Muscle of leg (tissue), 11 donors: ENCODE measurements around the gene SULT1C4. TPM values are rescaled to one million over a fixed set of nuclear protein-coding genes. Genes with fewer than 3 reads are reported as not detected.
"Not testable (repeated sequence)": the region's sequence is repeated elsewhere in the genome, so short reads cannot be mapped to it uniquely, and the experiment has no call there.

ENCODE experiments used
- DNase-seq: peaks from one replicate; pipeline ENCODE4 v3.0.0; 2013
- H3K27ac ChIP-seq: one replicate; pipeline ENCODE4 v1.5.1; 2013; ENCODE audit warnings: mild to moderate bottlenecking, low read length, control low read depth
- H3K27me3 ChIP-seq: one replicate; pipeline ENCODE4 v1.6.1; 2013; ENCODE audit warnings: low read length; ENCODE audit not compliant: control insufficient read depth, insufficient read depth
- H3K36me3 ChIP-seq: one replicate; pipeline ENCODE4 v1.6.1; 2013; ENCODE audit warnings: low read length; ENCODE audit not compliant: control insufficient read depth, insufficient read depth
- H3K4me1 ChIP-seq: one replicate; pipeline ENCODE4 v1.6.1; 2013; ENCODE audit warnings: low read length; ENCODE audit not compliant: control insufficient read depth, insufficient read depth
- H3K4me3 ChIP-seq: one replicate; pipeline ENCODE4 v1.5.1; 2013; ENCODE audit warnings: low read length, control low read depth
- H3K9me3 ChIP-seq: replicated peaks from 2 replicates; pipeline ENCODE4 v1.6.1; 2013; ENCODE audit warnings: low read depth, low read length; ENCODE audit not compliant: control insufficient read depth
- WGBS: methylation state at CpG from one replicate; pipeline ENCODE4 v1.1.5; 2013; ENCODE audit warnings: missing lambda C conversion rate; ENCODE audit not compliant: insufficient coverage; 5-methylcytosine and 5-hydroxymethylcytosine counted together
- polyA plus RNA-seq, 8 donors: library from polyadenylated mRNA; unstranded; fragments of 120-200 nt; gene quantifications; one replicate each; pipeline versions ENCODE4 v1.2.1 to v1.2.3, GENCODE V29; 2013; ENCODE audit warnings: inconsistent platforms in 1 of 8, low replicate concordance in 1 of 8; ENCODE audit not compliant: insufficient read length in 8 of 8, insufficient read depth in 1 of 8
- total RNA-seq: library from RNA; stranded (reverse); fragments of 120-200 nt; gene quantifications from one replicate; pipeline ENCODE4 v1.2.4, GENCODE V29; 2013

SULT1C4 gene
- total and polyA plus RNA-seq, 9 donors: 13.3 to 23.4 (median 17.7) TPM

DNA sequence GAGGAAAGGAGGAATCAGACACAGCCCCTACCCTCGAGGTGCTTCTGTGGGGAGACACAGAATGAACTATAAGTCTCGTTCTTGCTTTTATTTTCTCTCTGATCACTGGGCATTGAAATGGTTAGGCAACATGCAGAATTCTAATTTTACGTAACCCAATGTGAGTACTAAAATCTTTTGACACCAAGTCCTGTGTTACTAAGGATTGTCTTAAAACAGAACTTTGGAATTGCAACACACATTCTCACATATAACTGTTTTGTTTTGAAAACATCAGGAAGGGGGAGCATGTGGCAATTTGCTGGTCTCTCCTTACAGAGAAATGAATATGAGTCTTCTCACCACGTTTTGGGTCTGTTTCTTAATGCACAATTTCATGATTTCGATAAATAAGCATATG is 23.6 kb upstream of the SULT1C4 start:
- H3K27ac ChIP-seq: no peak overlapping the region
- H3K36me3 ChIP-seq: no peaks in the 10 kb centered on the region
- WGBS: no CpG with 5 or more reads among the region's 5 CpGs
- no peaks in the 10 kb centered on the region for H3K27me3 ChIP-seq
- H3K4me3 ChIP-seq: no peak overlapping the region
- DNase-seq: no peak
- no peaks in the 10 kb centered on the region for H3K9me3 ChIP-seq
- H3K4me1 ChIP-seq: no peaks in the 10 kb centered on the region

- H3K36me3 ChIP-seq: no peaks in the 10 kb centered on the region
- H3K4me1 ChIP-seq: no peaks in the 10 kb centered on the region
- H3K27me3 ChIP-seq: no peaks in the 10 kb centered on the region
- no peaks in the 10 kb centered on the region for H3K9me3 ChIP-seq
- no peak for DNase-seq
- H3K4me3 ChIP-seq: no peak overlapping the region
- WGBS: 75% methylated on average over 1 of the region's 2 CpGs
- H3K27ac ChIP-seq: no peak overlapping the region
Measured at GRCh38 chr2:108355906-108356734, 21.6 kb upstream of the SULT1C4 start.

DNA sequence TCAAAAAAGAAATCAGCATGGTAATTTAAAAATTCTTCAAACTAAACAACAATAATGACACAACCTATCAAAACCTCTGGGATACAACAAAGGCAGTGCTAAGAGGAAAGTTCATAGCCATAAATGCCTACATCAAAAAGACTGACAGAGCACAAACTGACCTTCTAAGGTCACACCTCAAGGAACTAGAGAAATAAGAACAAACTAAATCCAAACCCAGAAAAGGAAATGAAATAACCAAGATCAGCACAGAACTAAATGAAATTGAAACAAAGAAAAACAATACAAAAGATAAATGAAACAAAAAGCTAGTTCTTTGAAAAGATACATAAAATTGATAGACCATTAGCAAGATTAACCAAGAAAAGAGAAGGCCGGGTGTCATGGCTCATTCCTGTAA is 18.4 kb upstream of the SULT1C4 start:
- not testable (repeated sequence) for H3K4me3 ChIP-seq, H3K36me3 ChIP-seq, H3K27me3 ChIP-seq, H3K9me3 ChIP-seq, H3K27ac ChIP-seq, H3K4me1 ChIP-seq, DNase-seq
- WGBS: no CpG with 5 or more reads among the region's 1 CpG

DNA sequence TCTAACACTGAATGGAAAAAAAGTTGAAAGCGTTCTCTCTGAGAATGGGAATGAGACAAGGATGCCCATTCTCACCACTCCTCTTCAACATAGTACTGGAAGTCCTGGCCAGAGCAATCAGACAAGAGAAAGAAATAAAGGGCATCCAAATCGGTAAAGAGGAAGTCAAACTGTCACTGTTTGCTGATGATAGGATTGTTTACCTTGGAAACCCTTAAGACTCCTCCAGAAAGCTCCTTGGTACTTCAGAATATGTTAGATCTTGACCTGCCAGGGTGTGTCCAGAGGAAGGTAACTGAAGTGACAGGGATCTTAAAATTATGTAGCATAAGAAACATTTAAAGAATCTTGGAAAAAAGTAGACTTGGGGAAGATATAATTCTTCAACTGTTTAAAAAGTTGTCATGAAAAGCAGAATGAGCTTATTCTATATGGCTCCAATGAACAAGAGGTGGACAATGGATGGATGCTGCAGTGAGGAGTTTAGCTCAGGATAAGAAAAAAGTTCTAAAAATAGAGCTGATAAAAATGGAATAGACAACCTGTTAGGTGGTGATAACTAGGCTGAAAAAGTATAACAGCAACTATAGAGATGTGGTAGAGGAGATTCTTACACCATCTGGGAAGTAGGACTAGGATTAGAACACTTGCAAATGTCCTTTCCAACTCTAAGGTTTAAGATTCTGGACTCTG is 16.8 kb upstream of the SULT1C4 start:
- WGBS: no CpG with 5 or more reads among the region's 2 CpGs

DNA sequence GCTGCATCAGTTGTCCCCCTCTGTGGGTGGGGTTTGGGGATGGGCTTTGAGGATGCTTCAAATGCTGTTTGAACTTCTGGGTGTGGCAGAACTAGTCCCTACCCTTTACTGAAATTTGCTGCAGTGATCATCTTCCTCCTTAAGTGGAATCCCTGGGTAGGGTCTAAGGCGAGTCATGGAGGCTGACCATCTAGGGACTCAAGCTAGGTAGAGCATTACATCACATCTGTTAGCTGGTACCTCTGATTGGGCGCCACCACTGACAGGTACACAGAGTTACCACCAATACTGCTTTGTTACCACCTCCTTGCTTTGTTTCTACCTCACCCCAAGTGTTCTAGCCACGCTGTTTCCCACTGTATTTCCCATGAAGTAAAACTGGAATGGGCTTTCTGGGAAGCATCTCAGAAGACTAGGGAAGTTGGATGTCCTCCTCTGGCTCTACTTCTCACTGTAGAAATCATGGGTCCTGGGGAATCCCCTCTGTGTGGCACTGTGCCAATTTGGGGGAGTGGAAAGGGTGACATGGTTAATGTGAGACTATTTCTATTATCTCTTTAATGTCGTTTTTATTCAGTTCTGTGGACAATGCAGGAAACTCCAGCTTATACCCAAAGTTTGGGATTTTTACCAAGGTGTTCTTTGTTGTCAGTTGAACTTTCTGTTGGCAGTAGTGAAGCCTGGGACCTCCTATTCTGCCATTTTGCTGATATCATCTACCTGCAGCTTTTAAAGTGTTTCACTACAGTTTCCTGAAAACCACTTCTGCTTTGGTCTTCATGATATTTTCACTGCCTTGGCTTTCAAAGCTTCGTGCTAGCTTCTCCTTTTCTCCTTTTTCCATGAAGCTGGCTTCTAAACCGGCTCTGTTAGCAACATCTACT is 14.5 kb upstream of the SULT1C4 start:
- Histone ChIP-seq H3K4me3 (no peak overlapping the region), H3K27ac (no peak overlapping the region), H3K36me3 (no peaks in the 10 kb centered on the region), H3K27me3 (no peaks in the 10 kb centered on the region), H3K4me1 (no peaks in the 10 kb centered on the region), H3K9me3 (no peaks in the 10 kb centered on the region)
- 78% methylated on average over 3 of the region's 6 CpGs for WGBS
- peak; percentile 36 for DNase-seq

More for the DNA sequence above, 16.8 kb upstream of the SULT1C4 start:
- no peaks in the 10 kb centered on the region for H3K36me3 ChIP-seq
- no peaks in the 10 kb centered on the region for H3K9me3 ChIP-seq
- H3K4me1 ChIP-seq: no peaks in the 10 kb centered on the region
- H3K27me3 ChIP-seq: no peaks in the 10 kb centered on the region
- no peak overlapping the region for H3K4me3 ChIP-seq
- no peak overlapping the region for H3K27ac ChIP-seq
- no peak for DNase-seq

- no peak overlapping the region for H3K4me3 ChIP-seq
- H3K27me3 ChIP-seq: no peaks in the 10 kb centered on the region
- H3K4me1 ChIP-seq: no peaks in the 10 kb centered on the region
- WGBS: 36% methylated on average over 1 of the region's 1 CpG
- H3K36me3 ChIP-seq: no peaks in the 10 kb centered on the region
- no peak for DNase-seq
- H3K9me3 ChIP-seq: no peaks in the 10 kb centered on the region
- no peak overlapping the region for H3K27ac ChIP-seq
Measured at GRCh38 chr2:108363908-108364225, 13.9 kb upstream of the SULT1C4 start.

- Histone ChIP-seq H3K4me3 (no peak overlapping the region), H3K36me3 (no peaks in the 10 kb centered on the region), H3K4me1 (no peaks in the 10 kb centered on the region), H3K9me3 (no peaks in the 10 kb centered on the region), H3K27ac (no peak overlapping the region), H3K27me3 (no peaks in the 10 kb centered on the region)
- no peak for DNase-seq
- WGBS: 83% methylated on average over 2 of the region's 6 CpGs
Measured at GRCh38 chr2:108364676-108365297, 13.0 kb upstream of the SULT1C4 start.

- Histone ChIP-seq H3K4me1 (no peaks in the 10 kb centered on the region), H3K9me3 (no peaks in the 10 kb centered on the region), H3K36me3 (no peaks in the 10 kb centered on the region), H3K27ac (no peak overlapping the region), H3K27me3 (no peaks in the 10 kb centered on the region), H3K4me3 (no peak overlapping the region)
- WGBS: no CpG with 5 or more reads among the region's 3 CpGs
- no peak for DNase-seq
Measured at GRCh38 chr2:108365656-108366055, 12.1 kb upstream of the SULT1C4 start.

DNA sequence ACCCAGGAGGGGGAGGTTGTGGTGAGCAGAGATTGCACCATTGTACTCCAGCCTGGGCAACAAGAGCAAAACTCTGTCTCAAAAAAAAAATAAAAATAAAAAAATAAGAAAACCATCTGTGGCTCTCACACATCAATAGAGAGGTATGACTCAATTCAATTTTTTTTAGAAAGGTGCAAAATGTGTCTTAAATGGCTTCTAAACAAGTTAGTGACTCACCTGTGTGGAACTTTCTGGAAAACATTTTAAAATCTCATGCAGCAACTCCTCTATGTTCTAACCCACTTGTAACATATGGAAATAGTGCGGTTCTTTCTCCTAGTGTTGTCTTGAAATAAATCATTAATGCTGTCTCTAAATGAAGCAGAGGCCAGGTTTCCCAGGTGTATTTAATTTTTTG is 10.7 kb upstream of the SULT1C4 start:
- Histone ChIP-seq H3K27me3 (no peaks in the 10 kb centered on the region), H3K36me3 (no peaks in the 10 kb centered on the region), H3K4me3 (no peak overlapping the region), H3K9me3 (no peaks in the 10 kb centered on the region), H3K27ac (peak overlapping the region; percentile 82), H3K4me1 (no peaks in the 10 kb centered on the region)
- DNase-seq: no peak
- WGBS: no CpG with 5 or more reads among the region's 1 CpG
